Right lobe of liver (tissue), 6 donors: ENCODE results near the gene COPG2. TPM values are rescaled to one million over a fixed set of nuclear protein-coding genes. Genes with fewer than 3 reads are reported as not detected.
"Not testable (repeated sequence)": the region's sequence is repeated elsewhere in the genome, so short reads cannot be mapped to it uniquely, and the experiment has no call there.

Source experiments
- ATAC-seq, 4 donors: fragments of 200-7000 bp; cut with Tn5 transposase; one replicate each; pipeline ENCODE4 v1.9.1; 2020; ENCODE audit warnings: mild to moderate bottlenecking in 4 of 4, moderate library complexity in 4 of 4
- DNase-seq, 3 donors: peaks; one replicate each; pipeline ENCODE4 v3.0.0-alpha.2; 2020
- H3K27ac ChIP-seq, 3 donors: fragments of 200-600 bp; one replicate each; pipeline ENCODE4 v1.8.0; 2022
- H3K27me3 ChIP-seq, 2 donors: fragments of 200-600 bp; one replicate each; pipeline ENCODE4 v1.8.0; 2022
- H3K36me3 ChIP-seq, 4 donors: fragments of 200-600 bp; sonication (generic) in 1 of 4; one replicate each; pipeline versions ENCODE4 v1.5.1 to v1.8.0; 2017 to 2022; ENCODE audit warnings: control low read depth in 1 of 4
- H3K4me1 ChIP-seq, 4 donors: fragments of 200-600 bp; sonication (generic) in 1 of 4; one replicate each; pipeline versions ENCODE4 v1.5.1 to v1.8.0; 2017 to 2022; ENCODE audit warnings: control low read depth in 1 of 4
- H3K4me3 ChIP-seq, 3 donors: fragments of 200-600 bp; one replicate each; pipeline ENCODE4 v1.8.0; 2022
- H3K9me3 ChIP-seq, 4 donors: fragments of 200-600 bp; sonication (generic) in 1 of 4; one replicate each; pipeline versions ENCODE4 v1.5.1 to v1.8.0; 2017 to 2022; ENCODE audit warnings: control low read depth in 1 of 4
- CTCF ChIP-seq, 4 donors: fragments of 200-600 bp in 3 of 4; fragments of 450-650 bp in 1 of 4; IDR thresholded peaks; one replicate each; pipeline versions ENCODE4 v1.5.1 to v1.8.0; 2016 to 2022; ENCODE audit warnings: antibody characterized with exemption in 4 of 4, mild to moderate bottlenecking in 2 of 4
- POLR2A ChIP-seq: fragments of 450-650 bp; IDR thresholded peaks from one replicate; pipeline ENCODE4 v1.6.1; 2017; ENCODE audit warnings: antibody characterized with exemption, mild to moderate bottlenecking
- WGBS: methylation state at CpG from one replicate; pipeline ENCODE4 v1.1.6; 2018; ENCODE audit warnings: low coverage, low lambda C conversion rate; ENCODE audit not compliant: insufficient coverage; ENCODE audit errors: missing lambda C conversion rate; 5-methylcytosine and 5-hydroxymethylcytosine counted together
- intact Hi-C, 2 donors: fragments of 100-400 bp; cut with DNase I; formaldehyde crosslinking; loops; one replicate each; pipeline versions ENCODE4 v1.11.2 to v1.14.1; 2022
- total RNA-seq, 6 experiments: library from RNA; depleted of rRNA in 2 of 6; stranded (reverse); fragments of >200 nt in 2 of 6; fragmentation: NEBNext Ultra II Directional in 3 of 6; extraction: Animal tissue kit (Norgen Biotek cat#: 25700) in 3 of 6; gene quantifications; one replicate each; pipeline versions ENCODE4 v1.1.0 to v1.2.4, GENCODE V29; 2016 to 2023
- donor health status: DM: no; HTN: yes; CAD: no.
- donor health status: DM: no; HTN: no; CAD: no.
- donor health status: DM: no; HTN: no; CAD: no.
- donor health status: DM: no; HTN: yes; CAD: no.
- donor health status: DM: no; HTN: yes; CAD: no.

Gene COPG2
- total RNA-seq, 6 experiments from 2014 or later: 6.5 to 8.9 (median 8.4) TPM

GRCh38 chr7:130695840-130696239 is 27.3 kb upstream of the COPG2 start:
- intact Hi-C loops: no loop called here
- H3K27ac ChIP-seq: no peak overlapping the region
- 43% methylated on average over 2 of the region's 2 CpGs for WGBS
- no peaks in the 10 kb centered on the region for H3K9me3 ChIP-seq
- ATAC-seq (peak in 2 of 4 donors; percentile 44 to 48), DNase-seq (no peak)
- H3K27me3 ChIP-seq: no peaks in the 10 kb centered on the region
- TF ChIP-seq POLR2A (no peak), CTCF (IDR thresholded peaks at IDR 0.05) (peak; percentile 43 to 50 (median 48))
- no peaks in the 10 kb centered on the region for H3K4me1 ChIP-seq
- H3K36me3 ChIP-seq: no peaks in the 10 kb centered on the region
- no peak overlapping the region for H3K4me3 ChIP-seq

- H3K9me3 ChIP-seq, H3K27ac ChIP-seq, DNase-seq, H3K4me1 ChIP-seq, ATAC-seq, intact Hi-C loops, H3K36me3 ChIP-seq, H3K4me3 ChIP-seq, H3K27me3 ChIP-seq: not testable (repeated sequence)
- WGBS: 69% methylated on average over 1 of the region's 1 CpG
Observed at GRCh38 chr7:130692396-130692795, 23.8 kb upstream of the COPG2 start.

- no peaks in the 10 kb centered on the region for H3K9me3 ChIP-seq
- no peaks in the 10 kb centered on the region for H3K4me1 ChIP-seq
- no peak overlapping the region for H3K27ac ChIP-seq
- no peaks in the 10 kb centered on the region for H3K27me3 ChIP-seq
- DNase-seq (no peak), ATAC-seq (no peak)
- 73% methylated on average over 1 of the region's 1 CpG for WGBS
- H3K36me3 ChIP-seq: no peaks in the 10 kb centered on the region
- intact Hi-C loops: no loop called here
- TF ChIP-seq CTCF (IDR thresholded peaks at IDR 0.05): no peak
- no peak for TF ChIP-seq POLR2A
- H3K4me3 ChIP-seq: no peak overlapping the region
Observed at GRCh38 chr7:130689683-130690082, 21.1 kb upstream of the COPG2 start.

GRCh38 chr7:130683026-130683425 is 14.5 kb upstream of the COPG2 start:
- Histone ChIP-seq H3K27ac (no peak overlapping the region), H3K27me3 (no peaks in the 10 kb centered on the region), H3K4me3 (no peak overlapping the region), H3K4me1 (no peaks in the 10 kb centered on the region), H3K9me3 (no peaks in the 10 kb centered on the region), H3K36me3 (no peaks in the 10 kb centered on the region)
- 94% methylated on average over 2 of the region's 2 CpGs for WGBS
- DNase-seq (no peak), ATAC-seq (no peak)
- intact Hi-C loops: no loop called here
- TF ChIP-seq CTCF (IDR thresholded peaks at IDR 0.05): no peak
- no peak for TF ChIP-seq POLR2A

- DNase-seq (no peak), ATAC-seq (no peak)
- Histone ChIP-seq H3K4me3 (no peak overlapping the region), H3K4me1 (no peaks in the 10 kb centered on the region), H3K36me3 (no peaks in the 10 kb centered on the region), H3K27ac (no peak overlapping the region), H3K9me3 (no peaks in the 10 kb centered on the region), H3K27me3 (no peaks in the 10 kb centered on the region)
- TF ChIP-seq CTCF (IDR thresholded peaks at IDR 0.05) (no peak), POLR2A (no peak)
- intact Hi-C loops: no loop called here
- 74% methylated on average over 2 of the region's 2 CpGs for WGBS
Observed at GRCh38 chr7:130674456-130674855, 5.9 kb upstream of the COPG2 start.
